Body of pancreas (tissue), 4 donors: ENCODE results near the gene MBD3L4.

Source experiments
- POLR2A ChIP-seq, 3 donors: fragments of 450-650 bp; IDR thresholded peaks; one replicate each; pipeline ENCODE4 v1.6.1; 2016; ENCODE audit warnings: antibody characterized with exemption in 3 of 3, mild to moderate bottlenecking in 2 of 3
- TF ChIP-seq, protein P1 (sequence below), 7 experiments: fragments of 450-650 bp in 4 of 7; fragments of 200-600 bp in 3 of 7; sonication (generic) in 3 of 7; IDR thresholded peaks; one replicate each; pipeline ENCODE4 v1.5.1; 2016 to 2019; ENCODE audit warnings: antibody characterized with exemption in 7 of 7

DNA sequence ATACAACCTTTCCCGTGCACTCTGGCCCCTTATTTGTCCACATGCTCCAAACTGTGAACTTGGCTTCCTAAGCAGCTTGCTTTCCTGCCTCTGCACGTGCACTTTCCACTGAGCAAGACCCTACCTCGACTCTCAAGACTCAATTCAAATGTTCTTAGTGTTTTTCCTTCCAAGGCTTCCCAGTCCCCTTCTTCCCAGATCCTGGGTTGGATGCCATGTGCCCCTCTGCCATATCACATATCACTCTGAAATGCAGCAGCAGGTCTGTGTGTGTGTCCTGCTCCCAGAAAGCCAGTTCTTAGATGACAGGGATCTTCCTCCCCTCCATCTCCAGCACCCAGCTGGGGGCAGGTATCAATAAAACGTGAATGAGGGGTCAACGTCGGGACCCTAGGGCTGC is 32.6 kb upstream of the MBD3L4 start:
- TF ChIP-seq POLR2A (IDR thresholded peaks at IDR 0.05) = no peak
- TF ChIP-seq, protein P1, sequence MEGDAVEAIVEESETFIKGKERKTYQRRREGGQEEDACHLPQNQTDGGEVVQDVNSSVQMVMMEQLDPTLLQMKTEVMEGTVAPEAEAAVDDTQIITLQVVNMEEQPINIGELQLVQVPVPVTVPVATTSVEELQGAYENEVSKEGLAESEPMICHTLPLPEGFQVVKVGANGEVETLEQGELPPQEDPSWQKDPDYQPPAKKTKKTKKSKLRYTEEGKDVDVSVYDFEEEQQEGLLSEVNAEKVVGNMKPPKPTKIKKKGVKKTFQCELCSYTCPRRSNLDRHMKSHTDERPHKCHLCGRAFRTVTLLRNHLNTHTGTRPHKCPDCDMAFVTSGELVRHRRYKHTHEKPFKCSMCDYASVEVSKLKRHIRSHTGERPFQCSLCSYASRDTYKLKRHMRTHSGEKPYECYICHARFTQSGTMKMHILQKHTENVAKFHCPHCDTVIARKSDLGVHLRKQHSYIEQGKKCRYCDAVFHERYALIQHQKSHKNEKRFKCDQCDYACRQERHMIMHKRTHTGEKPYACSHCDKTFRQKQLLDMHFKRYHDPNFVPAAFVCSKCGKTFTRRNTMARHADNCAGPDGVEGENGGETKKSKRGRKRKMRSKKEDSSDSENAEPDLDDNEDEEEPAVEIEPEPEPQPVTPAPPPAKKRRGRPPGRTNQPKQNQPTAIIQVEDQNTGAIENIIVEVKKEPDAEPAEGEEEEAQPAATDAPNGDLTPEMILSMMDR (IDR thresholded peaks at IDR 0.05) = no peak
